NCI-H1105 (cell line): Measurements from ENCODE around the gene PDHX.
A peak's percentile ranks its signal among the peaks of the same experiment; 100 is the strongest.
"Not testable (repeated sequence)": the region's sequence is repeated elsewhere in the genome, so short reads cannot be mapped to it uniquely, and the experiment has no call there.

ENCODE experiments used
- DNase-seq: peaks from one replicate; lab custom pipeline; 2025; lab: John Stamatoyannopoulos, UW

PDHX gene

GRCh38 chr11:34911676-34912075 lies 4.7 kb upstream of the PDHX start:
- no peak for DNase-seq

- DNase-seq: not testable (repeated sequence)
These were observed 2.9 kb upstream of the PDHX start for GRCh38 chr11:34913556-34913955.

- peak; percentile 62 for DNase-seq
These were observed 1.0 kb upstream of the PDHX start for GRCh38 chr11:34915136-34916014.

- no peak for DNase-seq
These were observed 689 bp downstream of the PDHX start for GRCh38 chr11:34916843-34917770.

GRCh38 chr11:34921156-34921555 lies 4.7 kb downstream of the PDHX start:
- no peak for DNase-seq

- DNase-seq: no peak
These were observed 8.3 kb downstream of the PDHX start for GRCh38 chr11:34924714-34925113.

GRCh38 chr11:34926101-34926830 lies 9.8 kb downstream of the PDHX start:
- peak; percentile 23 for DNase-seq

- DNase-seq: no peak
These were observed 10.4 kb downstream of the PDHX start for GRCh38 chr11:34926831-34927132.

- no peak for DNase-seq
These were observed 12.0 kb downstream of the PDHX start for GRCh38 chr11:34928268-34928959.

- DNase-seq: no peak
These were observed 12.7 kb downstream of the PDHX start for GRCh38 chr11:34928960-34929680.

- no peak for DNase-seq
These were observed 13.7 kb downstream of the PDHX start for GRCh38 chr11:34929794-34930763.

- no peak for DNase-seq
These were observed 20.7 kb downstream of the PDHX start for GRCh38 chr11:34936945-34937629.

GRCh38 chr11:34938611-34939010 lies 22.2 kb downstream of the PDHX start:
- DNase-seq: no peak

GRCh38 chr11:34940026-34940677 lies 23.7 kb downstream of the PDHX start:
- no peak for DNase-seq

GRCh38 chr11:34941688-34942087 lies 25.3 kb downstream of the PDHX start:
- no peak for DNase-seq

- DNase-seq: no peak
These were observed 28.3 kb downstream of the PDHX start for GRCh38 chr11:34944692-34945091.

GRCh38 chr11:34948696-34949095 lies 32.3 kb downstream of the PDHX start:
- DNase-seq: no peak

GRCh38 chr11:34953955-34954354 lies 37.5 kb downstream of the PDHX start:
- no peak for DNase-seq

GRCh38 chr11:34957206-34957605 lies 40.8 kb downstream of the PDHX start:
- DNase-seq: no peak
